HepG2 (cell line): ENCODE results near the gene LRRIQ4. TPM values are rescaled to one million over a fixed set of nuclear protein-coding genes. Genes with fewer than 3 reads are reported as not detected.

Experiments
- CERS6 ChIP-seq: sonication (generic); formaldehyde crosslinking; IDR thresholded peaks from 2 replicates; pipeline ENCODE4 v1.5.0; 2020; ENCODE audit warnings: missing genetic modification reagents
- CREB1 ChIP-seq, 2 experiments: fragments of 450-650 bp in 1 of 2; IDR thresholded peaks; 2 replicates each; pipeline ENCODE4 v1.6.1; 2016 to 2017; ENCODE audit warnings: control low read depth in 1 of 2, mild to moderate bottlenecking in 1 of 2, missing compliant biosample characterization in 1 of 2, missing genetic modification characterization in 1 of 2
- IRF2 ChIP-seq: IDR thresholded peaks from 2 replicates; pipeline ENCODE4 v1.6.1; 2018; ENCODE audit warnings: missing genetic modification reagents, missing compliant biosample characterization
- MYPOP ChIP-seq: sonication (generic); formaldehyde crosslinking; IDR thresholded peaks from 2 replicates; pipeline ENCODE4 v1.8.1; 2023; ENCODE audit warnings: mild to moderate bottlenecking, moderate library complexity, missing genetic modification reagents
- POLR2A ChIP-seq, 2 experiments: IDR thresholded peaks; 2 replicates each; pipeline ENCODE4 v1.6.1; 2011; ENCODE audit warnings: low read depth in 2 of 2, low read length in 2 of 2, mild to moderate bottlenecking in 1 of 2, moderate library complexity in 1 of 2; ENCODE audit not compliant: insufficient read depth in 1 of 2
- TCF7L2 ChIP-seq: IDR thresholded peaks from 2 replicates; pipeline ENCODE4 v1.6.1; 2011; ENCODE audit warnings: mild to moderate bottlenecking, low read depth, low read length, moderate library complexity
- TFDP2 ChIP-seq: sonication (generic); formaldehyde crosslinking; IDR thresholded peaks from 2 replicates; pipeline ENCODE4 v1.4.0; 2020; ENCODE audit warnings: missing genetic modification reagents
- UBTF ChIP-seq: sonication (generic); formaldehyde crosslinking; IDR thresholded peaks from 2 replicates; pipeline ENCODE4 v1.4.0; 2020; ENCODE audit warnings: mild to moderate bottlenecking, missing genetic modification reagents
- YEATS4 ChIP-seq: sonication (generic); formaldehyde crosslinking; IDR thresholded peaks from 2 replicates; pipeline ENCODE4 v1.4.0; 2020; ENCODE audit warnings: missing genetic modification reagents, borderline replicate concordance
- ZBTB33 ChIP-seq: sonication (generic); formaldehyde crosslinking; IDR thresholded peaks from 2 replicates; pipeline ENCODE4 v1.4.0; 2020; ENCODE audit warnings: missing genetic modification reagents
- ZNF275 ChIP-seq: sonication (generic); formaldehyde crosslinking; IDR thresholded peaks from 2 replicates; pipeline ENCODE4 v1.8.0; 2022; ENCODE audit warnings: missing genetic modification reagents, mild to moderate bottlenecking, inconsistent platforms, borderline replicate concordance
- ZNF503 ChIP-seq: sonication (generic); formaldehyde crosslinking; IDR thresholded peaks from 2 replicates; pipeline ENCODE4 v1.4.0; 2020; ENCODE audit warnings: missing genetic modification reagents
- ZNF576 ChIP-seq: sonication (generic); formaldehyde crosslinking; IDR thresholded peaks from 2 replicates; pipeline ENCODE4 v1.4.0; 2020; ENCODE audit warnings: mild to moderate bottlenecking, missing genetic modification reagents
- ZNF644 ChIP-seq: IDR thresholded peaks from 2 replicates; pipeline ENCODE4 v1.6.1; 2016; ENCODE audit warnings: low read depth
- polyA plus RNA-seq, 8 experiments: library from polyadenylated mRNA; depleted of rRNA in 3 of 8; stranded (reverse) in 7 of 8; unstranded in 1 of 8; fragments of >200 nt; fragmentation: Illumina TruSeq in 4 of 8; extraction: Trizol in 4 of 8; gene quantifications; 2 replicates each; pipeline versions ENCODE4 v1.2.1 to v1.2.3, GENCODE V29; 2011 to 2016; ENCODE audit warnings: low read depth in 4 of 8, missing spikeins in 1 of 8, mixed read lengths in 1 of 8; ENCODE audit not compliant: insufficient read depth in 1 of 8
- total RNA-seq, 5 experiments: library from RNA; depleted of rRNA; stranded (reverse); fragments of >200 nt; fragmentation: Illumina TruSeq; extraction: Trizol; gene quantifications; 2 replicates each; pipeline ENCODE4 v1.2.3, GENCODE V29; 2016; ENCODE audit warnings: low read depth in 1 of 5

Gene LRRIQ4
- total and polyA plus RNA-seq, 2 of the 13 experiments (the other 11 are each of a cell fraction or from before 2014, with no cell fraction given): not detected

GRCh38 chr3:169764882-169765612, 47.6 kb upstream of the LRRIQ4 start, which contains the start of gene TERC (continued):
- TF ChIP-seq ZNF576 (no peak), YEATS4 (CRISPR knock-in tag) (0 out of 2 replicates have a peak, but pooled peaks have one; percentile 32), CREB1 (IDR thresholded peaks at IDR 0.05) (no peak), CREB1 (CRISPR knock-in tag; IDR thresholded peaks at IDR 0.05) (peak; percentile 76), MYPOP (CRISPR knock-in tag) (0 out of 2 replicates have a peak, but pooled peaks have one; percentile 53), ZBTB33 (CRISPR knock-in tag) (0 out of 2 replicates have a peak, but pooled peaks have one; percentile 12), POLR2A (IDR thresholded peaks at IDR 0.05; ENCODE audit: insufficient read depth in 1 of 2, low read depth in 2 of 2, low read length in 2 of 2) (peak; percentile 82 to 96), UBTF (CRISPR knock-in tag) (peak; percentile 35), TCF7L2 (no peak), IRF2 (CRISPR knock-in tag) (0 out of 2 replicates have a peak, but pooled peaks have one; percentile 17), ZNF644 (CRISPR knock-in tag) (no peak), ZNF503 (CRISPR knock-in tag) (no peak; the same call in 1 of the 2 replicates), ZNF275 (CRISPR knock-in tag) (no peak), TFDP2 (peak; percentile 52; the same call in 1 of the 2 replicates), CERS6 (CRISPR knock-in tag) (no peak)
